GM19324 (cell line): ENCODE measurements around the gene USF3.

Experiments
- ATAC-seq: cut with Tn5 transposase; IDR thresholded peaks from one replicate; pipeline ENCODE4 v1.9.1; 2021; ENCODE audit warnings: mild to moderate bottlenecking, moderate library complexity; ENCODE audit not compliant: unreplicated experiment, low FRiP score

Gene USF3

GRCh38 chr3:113695786-113696645 lies at the start of gene USF3:
Gene USF3 (minus strand): TSS chr3:113696642. CDS start chr3:113674878, 21,764 bp downstream.
- ATAC-seq, result peak; percentile 75

GRCh38 chr3:113745756-113746547 lies 49.5 kb upstream of the USF3 start, which contains the start of gene NAA50:
Gene NAA50 (minus strand): TSS chr3:113746249. CDS start chr3:113745949, 300 bp downstream.
- peak; percentile 57 for ATAC-seq

GRCh38 chr3:113744941-113745755 lies 48.7 kb upstream of the USF3 start:
- peak; percentile 39 for ATAC-seq

GRCh38 chr3:113743006-113743630 lies 46.7 kb upstream of the USF3 start:
- ATAC-seq, result no peak

- ATAC-seq, result no peak
These were observed 45.2 kb upstream of the USF3 start for GRCh38 chr3:113741620-113742019.

GRCh38 chr3:113741086-113741485 lies 44.6 kb upstream of the USF3 start:
- ATAC-seq, result no peak

GRCh38 chr3:113736548-113737089 lies 40.2 kb upstream of the USF3 start:
- ATAC-seq, result no peak

- no peak for ATAC-seq
These were observed 35.3 kb upstream of the USF3 start for GRCh38 chr3:113731694-113732093.

GRCh38 chr3:113730550-113730949 lies 34.1 kb upstream of the USF3 start:
- no peak for ATAC-seq

- no peak for ATAC-seq
These were observed 32.2 kb upstream of the USF3 start for GRCh38 chr3:113728661-113729060.

- ATAC-seq, result no peak
These were observed 25.2 kb upstream of the USF3 start for GRCh38 chr3:113721636-113722035.

- no peak for ATAC-seq
These were observed 23.3 kb upstream of the USF3 start for GRCh38 chr3:113719758-113720157.

- no peak for ATAC-seq
These were observed 22.9 kb upstream of the USF3 start for GRCh38 chr3:113719294-113719693.

- ATAC-seq, result no peak
These were observed 21.4 kb upstream of the USF3 start for GRCh38 chr3:113717818-113718217.

- no peak for ATAC-seq
These were observed 20.9 kb upstream of the USF3 start for GRCh38 chr3:113717308-113717707.

GRCh38 chr3:113714702-113715101 lies 18.3 kb upstream of the USF3 start:
- no peak for ATAC-seq

GRCh38 chr3:113712129-113712528 lies 15.7 kb upstream of the USF3 start:
- ATAC-seq, result no peak

- ATAC-seq, result no peak
These were observed 11.4 kb upstream of the USF3 start for GRCh38 chr3:113707835-113708234.

GRCh38 chr3:113698956-113699355 lies 2.5 kb upstream of the USF3 start:
- ATAC-seq, result no peak

- ATAC-seq, result no peak
These were observed 1.8 kb upstream of the USF3 start for GRCh38 chr3:113698213-113698742.
